Prostate gland (tissue), 2 donors: ENCODE data around the gene CUX1.

ENCODE experiments used
- POLR2A ChIP-seq: fragments of 450-650 bp; IDR thresholded peaks from one replicate; pipeline ENCODE4 v1.6.1; 2016; ENCODE audit warnings: antibody characterized with exemption, mild to moderate bottlenecking
- POLR2AphosphoS5 ChIP-seq: sonication (generic); formaldehyde crosslinking; IDR thresholded peaks from one replicate; pipeline ENCODE4 v1.6.1; 2017; ENCODE audit warnings: antibody characterized with exemption
- TF ChIP-seq, protein P1 (sequence below), 4 experiments: fragments of 200-600 bp in 2 of 4; fragments of 450-650 bp in 2 of 4; sonication (generic) in 2 of 4; IDR thresholded peaks; 1 replicate in 3 of 4; 2 replicates in 1 of 4; pipeline ENCODE4 v1.5.1; 2016 to 2019; ENCODE audit warnings: antibody characterized with exemption in 4 of 4, mild to moderate bottlenecking in 2 of 4, moderate library complexity in 2 of 4

- no peak for TF ChIP-seq POLR2AphosphoS5
- TF ChIP-seq POLR2A: no peak
- TF ChIP-seq, protein P1, sequence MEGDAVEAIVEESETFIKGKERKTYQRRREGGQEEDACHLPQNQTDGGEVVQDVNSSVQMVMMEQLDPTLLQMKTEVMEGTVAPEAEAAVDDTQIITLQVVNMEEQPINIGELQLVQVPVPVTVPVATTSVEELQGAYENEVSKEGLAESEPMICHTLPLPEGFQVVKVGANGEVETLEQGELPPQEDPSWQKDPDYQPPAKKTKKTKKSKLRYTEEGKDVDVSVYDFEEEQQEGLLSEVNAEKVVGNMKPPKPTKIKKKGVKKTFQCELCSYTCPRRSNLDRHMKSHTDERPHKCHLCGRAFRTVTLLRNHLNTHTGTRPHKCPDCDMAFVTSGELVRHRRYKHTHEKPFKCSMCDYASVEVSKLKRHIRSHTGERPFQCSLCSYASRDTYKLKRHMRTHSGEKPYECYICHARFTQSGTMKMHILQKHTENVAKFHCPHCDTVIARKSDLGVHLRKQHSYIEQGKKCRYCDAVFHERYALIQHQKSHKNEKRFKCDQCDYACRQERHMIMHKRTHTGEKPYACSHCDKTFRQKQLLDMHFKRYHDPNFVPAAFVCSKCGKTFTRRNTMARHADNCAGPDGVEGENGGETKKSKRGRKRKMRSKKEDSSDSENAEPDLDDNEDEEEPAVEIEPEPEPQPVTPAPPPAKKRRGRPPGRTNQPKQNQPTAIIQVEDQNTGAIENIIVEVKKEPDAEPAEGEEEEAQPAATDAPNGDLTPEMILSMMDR (IDR thresholded peaks at IDR 0.05): no peak
Measured at GRCh38 chr7:101846800-101847538, 29.5 kb downstream of the CUX1 start.
